Effector memory CD4-positive, alpha-beta T cell (primary cell): ENCODE measurements around the gene PPP2R5C.
A peak's percentile ranks its signal among the peaks of the same experiment; 100 is the strongest.
"Not testable (repeated sequence)": the region's sequence is repeated elsewhere in the genome, so short reads cannot be mapped to it uniquely, and the experiment has no call there.

Source experiments
- DNase-seq, 3 donors: peaks; one replicate each; pipeline ENCODE4 v3.0.0-alpha.2; 2020
- H3K27ac ChIP-seq: 2 replicates; pipeline ENCODE4 v1.7.0; 2013; ENCODE audit warnings: mild to moderate bottlenecking, low read length, moderate library complexity; ENCODE audit not compliant: insufficient read depth, poor library complexity, severe bottlenecking
- H3K27me3 ChIP-seq: replicated peaks from 2 replicates; pipeline ENCODE4 v1.7.0; 2013; ENCODE audit warnings: mild to moderate bottlenecking, low read length; ENCODE audit not compliant: insufficient read depth, control insufficient read depth, poor library complexity, severe bottlenecking
- H3K36me3 ChIP-seq: 2 replicates; pipeline ENCODE4 v1.7.0; 2013; ENCODE audit warnings: mild to moderate bottlenecking, low read length, moderate library complexity; ENCODE audit not compliant: control insufficient read depth, insufficient read depth
- H3K4me1 ChIP-seq: 2 replicates; pipeline ENCODE4 v1.7.0; 2013; ENCODE audit warnings: low read length, mild to moderate bottlenecking; ENCODE audit not compliant: control insufficient read depth, insufficient read depth, poor library complexity, severe bottlenecking
- H3K4me3 ChIP-seq: 2 replicates; pipeline ENCODE4 v1.7.0; 2013; ENCODE audit warnings: low read length, low read depth, mild to moderate bottlenecking; ENCODE audit not compliant: insufficient read depth, poor library complexity, severe bottlenecking
- H3K9me3 ChIP-seq: 2 replicates; pipeline ENCODE4 v1.7.0; 2013; ENCODE audit warnings: mild to moderate bottlenecking, low read length, moderate library complexity; ENCODE audit not compliant: control insufficient read depth
- total RNA-seq, 3 donors: gene quantifications; one replicate each; lab custom pipeline; 2026; lab: John Stamatoyannopoulos, UW

The PPP2R5C gene
- total RNA-seq: 384 to 427 (median 392) reads per million in 3 donors

DNA sequence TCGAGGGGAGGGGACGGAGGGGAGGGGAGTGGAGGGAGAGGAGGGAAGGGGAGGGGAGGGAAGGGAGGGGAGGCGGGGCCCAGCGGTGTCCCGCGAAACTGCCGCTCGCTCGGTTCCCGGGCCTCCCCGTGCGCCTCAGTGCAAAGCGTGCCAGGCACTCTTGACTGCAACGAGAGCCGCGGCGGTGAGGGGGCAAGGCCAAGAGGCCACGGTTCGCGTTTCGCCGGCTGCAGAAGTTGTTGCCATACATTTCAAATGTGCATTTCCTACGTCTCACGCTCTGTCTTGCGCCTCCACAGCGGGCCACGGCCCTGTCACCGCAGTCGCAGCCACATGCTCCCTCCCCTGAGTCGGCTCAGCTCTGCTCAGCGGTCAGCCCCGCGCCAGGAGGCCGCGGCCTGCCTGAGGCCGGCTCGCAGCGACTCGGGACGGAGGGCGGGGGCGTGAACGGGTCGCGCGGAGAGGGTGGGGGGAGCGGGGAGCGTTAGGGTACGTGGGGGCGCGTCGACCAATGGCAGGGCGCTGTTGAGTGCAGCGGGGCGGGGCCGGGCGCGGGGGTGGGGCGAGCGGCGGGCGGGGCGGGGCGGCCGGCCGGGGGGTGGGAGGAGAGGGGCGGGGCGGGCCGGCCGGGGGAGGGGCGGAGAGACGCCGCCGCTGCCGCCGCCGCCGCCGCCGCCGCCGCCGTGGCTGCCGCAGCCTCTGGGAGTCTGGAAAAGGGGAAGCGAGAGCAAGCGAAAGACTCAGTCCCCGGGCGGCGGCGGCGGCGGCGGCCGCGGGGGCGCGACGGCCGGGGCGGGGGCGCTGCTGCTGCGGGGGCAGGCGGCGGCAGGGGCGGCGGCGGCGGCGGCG is at the start of gene PPP2R5C:
Gene PPP2R5C (plus strand): TSS at position 678 of the 849 bp plus-strand sequence. CDS start 185 bp downstream, outside the sequence.
- DNase-seq: peak; percentile 80 to 85 (median 84)
- Histone ChIP-seq H3K4me1 (peaks cover 11% of the 10 kb centered on the region), H3K4me3 (peak within 1 kb of the TSS; percentile 93), H3K36me3 (peaks cover 9% of the 10 kb centered on the region), H3K27me3 (no peaks in the 10 kb centered on the region), H3K9me3 (no peaks in the 10 kb centered on the region), H3K27ac (peak within 1 kb of the TSS; percentile 86)

DNA sequence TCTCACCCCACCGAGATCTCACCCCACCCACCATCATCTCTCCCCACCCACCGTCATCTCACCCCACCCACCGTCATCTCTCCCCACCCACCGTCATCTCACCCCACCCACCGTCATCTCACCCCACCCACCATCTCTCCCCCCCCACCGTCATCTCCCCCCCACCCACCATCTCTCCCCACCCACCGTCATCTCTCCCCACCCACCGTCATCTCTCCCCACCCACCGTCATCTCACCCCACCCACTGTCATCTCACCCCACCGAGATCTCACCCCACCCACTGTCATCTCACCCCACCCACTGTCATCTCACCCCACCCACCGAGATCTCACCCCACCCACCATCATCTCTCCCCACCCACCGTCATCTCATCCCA is 49.7 kb upstream of the PPP2R5C start:
- H3K36me3 ChIP-seq, H3K9me3 ChIP-seq, H3K4me3 ChIP-seq, H3K27me3 ChIP-seq, DNase-seq, H3K27ac ChIP-seq: not testable (repeated sequence)
- H3K4me1 ChIP-seq: peaks cover 15% of the 10 kb centered on the region

DNA sequence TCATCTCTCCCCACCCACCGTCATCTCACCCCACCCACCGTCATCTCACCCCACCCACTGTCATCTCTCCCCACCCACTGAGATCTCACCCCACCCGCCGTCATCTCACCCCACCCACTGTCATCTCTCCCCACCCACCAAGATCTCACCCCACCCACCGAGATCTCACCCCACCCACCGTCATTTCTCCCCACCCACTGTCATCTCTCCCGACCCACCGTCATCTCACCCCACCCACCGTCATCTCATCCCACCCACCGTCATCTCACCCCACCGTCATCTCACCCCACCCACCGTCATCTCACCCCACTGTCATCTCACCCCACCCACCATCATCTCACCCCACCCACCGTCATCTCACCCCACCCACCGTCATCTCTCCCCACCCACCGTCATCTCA is 49.2 kb upstream of the PPP2R5C start:
- not testable (repeated sequence) for DNase-seq, H3K36me3 ChIP-seq, H3K9me3 ChIP-seq, H3K27ac ChIP-seq, H3K27me3 ChIP-seq, H3K4me3 ChIP-seq
- peaks cover 10% of the 10 kb centered on the region for H3K4me1 ChIP-seq

DNA sequence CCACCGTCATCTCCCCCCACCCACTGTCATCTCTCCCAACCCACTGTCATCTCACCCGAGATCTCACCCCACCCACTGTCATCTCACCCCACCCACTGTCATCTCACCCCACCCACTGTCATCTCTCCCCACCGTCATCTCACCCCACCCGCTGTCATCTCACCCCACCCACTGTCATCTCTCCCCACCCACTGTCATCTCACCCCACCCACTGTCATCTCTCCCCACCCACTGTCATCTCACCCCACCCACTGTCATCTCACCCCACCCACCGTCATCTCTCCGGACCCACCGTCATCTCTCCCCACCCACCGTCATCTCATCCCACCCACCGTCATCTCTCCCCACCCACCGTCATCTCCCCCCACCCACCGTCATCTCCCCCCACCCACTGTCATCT is 48.4 kb upstream of the PPP2R5C start:
- not testable (repeated sequence) for H3K4me1 ChIP-seq
- DNase-seq: peak in 1 of 3 donors; percentile 50

DNA sequence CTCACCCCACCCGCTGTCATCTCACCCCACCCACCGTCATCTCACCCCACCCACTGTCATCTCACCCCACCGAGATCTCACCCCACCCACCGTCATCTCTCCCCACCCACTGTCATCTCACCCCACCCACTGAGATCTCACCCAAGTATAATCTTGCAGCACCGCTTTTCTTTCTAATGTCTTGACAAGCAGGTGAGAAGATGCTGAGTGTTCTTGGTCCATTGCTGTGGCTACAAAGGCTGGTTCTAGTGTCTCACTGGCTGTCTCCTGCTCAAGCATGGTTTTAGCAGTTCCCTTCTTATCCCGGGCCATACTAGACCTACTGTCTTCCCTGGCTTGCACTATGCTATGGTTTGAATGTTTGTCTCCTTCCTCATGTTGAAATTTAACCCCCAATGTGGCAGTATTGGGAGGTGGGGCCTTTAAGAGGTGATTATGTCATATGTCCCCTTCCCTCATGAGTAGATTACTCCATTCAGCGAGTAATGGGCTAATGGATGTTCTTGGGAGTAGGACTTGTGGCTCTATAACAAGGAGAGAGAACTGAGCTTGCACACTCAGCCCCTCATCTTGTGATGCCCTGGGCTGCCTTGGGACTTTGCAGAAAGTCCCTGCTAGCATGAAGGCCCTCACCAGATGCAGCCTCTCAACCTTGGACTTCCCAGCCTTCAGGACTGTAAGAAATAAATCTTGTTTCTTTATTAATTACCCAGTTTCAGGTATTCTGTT is 47.7 kb upstream of the PPP2R5C start:
- Histone ChIP-seq H3K9me3 (no peaks in the 10 kb centered on the region), H3K4me3 (no peak overlapping the region), H3K36me3 (no peaks in the 10 kb centered on the region), H3K4me1 (no peaks in the 10 kb centered on the region), H3K27ac (no peak overlapping the region), H3K27me3 (no peaks in the 10 kb centered on the region)
- DNase-seq: peak in 2 of 3 donors; percentile 33 to 59

More for the DNA sequence above, 48.4 kb upstream of the PPP2R5C start:
- H3K9me3 ChIP-seq, H3K27ac ChIP-seq, H3K4me3 ChIP-seq, H3K27me3 ChIP-seq, H3K36me3 ChIP-seq: not testable (repeated sequence)

DNA sequence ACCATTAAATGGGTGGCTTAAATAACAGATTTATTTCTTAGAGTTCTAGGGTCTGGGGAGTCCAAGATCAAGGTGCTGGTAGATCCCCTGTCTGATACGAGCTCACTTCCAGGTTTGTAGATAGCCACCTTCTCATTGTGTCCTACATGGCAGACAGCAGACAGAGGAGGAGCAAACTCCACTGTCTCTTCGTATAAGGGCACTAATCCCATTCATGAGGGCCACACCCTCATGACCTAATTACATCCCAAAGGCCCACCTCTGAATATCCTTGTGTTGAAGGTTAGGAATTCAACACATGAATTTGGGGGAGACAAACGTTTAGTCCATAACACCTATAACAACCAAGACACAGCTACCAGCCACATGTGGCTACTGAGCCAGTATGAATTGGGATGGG is 47.1 kb upstream of the PPP2R5C start:
- Histone ChIP-seq H3K4me3 (no peak overlapping the region), H3K4me1 (no peaks in the 10 kb centered on the region), H3K9me3 (no peaks in the 10 kb centered on the region), H3K36me3 (no peaks in the 10 kb centered on the region), H3K27me3 (no peaks in the 10 kb centered on the region), H3K27ac (no peak overlapping the region)
- DNase-seq: no peak

DNA sequence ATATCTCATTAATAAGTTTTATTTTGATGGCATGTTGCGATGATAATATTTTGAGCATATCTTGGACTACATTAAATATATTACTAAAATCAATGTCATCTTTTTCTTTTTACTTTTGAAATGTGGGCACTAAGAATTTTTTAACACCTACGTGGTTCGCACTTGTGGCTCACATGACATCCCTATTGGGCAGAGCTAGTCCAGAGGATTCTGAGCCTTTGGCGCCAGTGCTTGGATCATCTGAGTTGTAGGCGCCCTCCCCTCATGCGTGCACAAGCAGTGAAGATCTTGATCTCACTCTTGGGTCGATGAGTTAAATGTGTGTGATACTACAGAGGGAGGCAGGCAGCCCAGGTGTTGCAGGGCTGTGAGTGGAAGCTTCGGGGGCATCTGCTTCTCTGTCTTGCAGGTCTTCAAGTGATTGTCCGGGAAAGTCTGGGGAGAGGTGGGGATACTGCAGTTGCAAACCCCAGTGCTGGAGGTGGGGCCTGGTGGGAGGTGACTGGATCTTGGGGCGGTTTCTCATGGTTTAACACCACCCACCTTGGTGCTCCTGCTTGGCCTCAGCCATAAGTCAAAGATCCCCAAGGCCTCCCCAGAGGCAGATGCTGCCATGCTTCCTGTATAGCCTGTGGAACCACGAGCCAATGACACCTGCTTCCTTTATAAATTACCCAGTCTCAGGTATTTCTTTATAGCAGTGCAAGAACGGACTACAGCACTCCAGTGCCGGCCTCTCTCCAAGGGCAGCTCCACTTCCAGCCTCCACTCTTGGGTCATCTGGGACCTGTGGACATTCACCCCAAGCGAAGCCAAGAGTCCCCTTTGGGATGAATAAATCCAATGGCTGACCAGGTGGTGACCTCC is 46.1 kb upstream of the PPP2R5C start:
- no peaks in the 10 kb centered on the region for H3K36me3 ChIP-seq
- H3K9me3 ChIP-seq: no peaks in the 10 kb centered on the region
- H3K27ac ChIP-seq: no peak overlapping the region
- H3K4me1 ChIP-seq: no peaks in the 10 kb centered on the region
- no peak for DNase-seq
- no peaks in the 10 kb centered on the region for H3K27me3 ChIP-seq
- H3K4me3 ChIP-seq: no peak overlapping the region

DNA sequence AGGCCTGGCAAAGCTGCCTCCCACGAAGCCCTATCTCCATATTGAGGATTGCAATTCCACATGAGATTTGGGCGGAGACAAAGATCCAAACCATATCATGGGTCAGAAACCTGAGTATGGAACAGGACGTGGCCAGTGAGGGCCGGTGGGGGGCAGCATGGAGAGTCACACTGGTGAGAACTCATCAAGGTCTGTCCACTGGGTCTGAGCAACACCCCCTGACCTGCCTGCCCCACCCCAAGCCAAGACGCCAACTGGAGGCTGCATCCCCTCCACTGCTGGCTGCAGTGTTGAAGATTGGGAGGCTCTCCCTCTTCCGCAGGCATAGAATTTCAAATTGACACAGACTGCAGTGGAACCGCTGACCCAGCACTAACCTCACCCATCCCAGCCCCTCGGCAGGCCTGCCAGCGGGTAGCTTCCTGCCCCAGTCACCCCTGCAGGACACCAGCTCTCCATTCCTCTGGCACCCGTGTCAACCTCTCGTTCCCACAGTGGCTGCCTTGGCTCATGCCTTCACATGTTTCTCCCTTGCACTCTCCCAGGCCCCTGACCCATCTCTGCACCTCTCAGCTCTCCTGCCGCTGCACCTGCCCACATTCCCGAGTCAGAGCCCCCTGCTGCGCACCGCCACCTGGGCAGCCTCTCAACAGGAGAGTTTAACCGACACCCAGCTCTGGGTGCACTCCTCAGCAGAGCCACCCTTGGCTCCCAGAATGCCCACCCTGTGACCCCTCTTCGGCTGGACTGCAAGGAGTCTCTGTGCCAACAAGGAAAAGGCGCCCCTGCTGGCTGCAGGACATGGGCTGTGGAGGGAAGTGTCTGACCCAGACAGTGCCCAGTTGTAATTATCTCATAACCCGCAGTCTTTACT is 45.2 kb upstream of the PPP2R5C start:
- Histone ChIP-seq H3K27me3 (no peaks in the 10 kb centered on the region), H3K36me3 (no peaks in the 10 kb centered on the region), H3K4me3 (no peak overlapping the region), H3K27ac (no peak overlapping the region), H3K9me3 (no peaks in the 10 kb centered on the region), H3K4me1 (peaks cover 7% of the 10 kb centered on the region)
- no peak for DNase-seq
